GM19468 (cell line): ENCODE data around the gene SLIT3.

ENCODE experiments used
- ATAC-seq: cut with Tn5 transposase; IDR thresholded peaks from one replicate; pipeline ENCODE4 v1.9.1; 2021; ENCODE audit warnings: mild to moderate bottlenecking, moderate library complexity, moderate number of reproducible peaks; ENCODE audit not compliant: unreplicated experiment; ENCODE audit errors: extremely low read depth

The SLIT3 gene

GRCh38 chr5:168985454-168985853 is 315.5 kb downstream of the SLIT3 start:
- no peak for ATAC-seq

- no peak for ATAC-seq
Measured at GRCh38 chr5:168984135-168984675, 316.7 kb downstream of the SLIT3 start.

GRCh38 chr5:168979135-168979534 is 321.8 kb downstream of the SLIT3 start:
- ATAC-seq: no peak

- ATAC-seq: no peak
Measured at GRCh38 chr5:168978500-168978899, 322.4 kb downstream of the SLIT3 start.

GRCh38 chr5:168978015-168978414 is 322.9 kb downstream of the SLIT3 start:
- ATAC-seq: no peak

GRCh38 chr5:168976311-168976970 is 324.5 kb downstream of the SLIT3 start:
- no peak for ATAC-seq

GRCh38 chr5:168975331-168975730 is 325.6 kb downstream of the SLIT3 start:
- no peak for ATAC-seq

- ATAC-seq: no peak
Measured at GRCh38 chr5:168974082-168974481, 326.9 kb downstream of the SLIT3 start.

- no peak for ATAC-seq
Measured at GRCh38 chr5:168972731-168973130, 328.2 kb downstream of the SLIT3 start.

GRCh38 chr5:168971100-168971499 is 329.8 kb downstream of the SLIT3 start:
- ATAC-seq: no peak

- ATAC-seq: no peak
Measured at GRCh38 chr5:168969326-168969886, 331.5 kb downstream of the SLIT3 start.

- no peak for ATAC-seq
Measured at GRCh38 chr5:168967882-168968620, 332.9 kb downstream of the SLIT3 start.

- ATAC-seq: no peak
Measured at GRCh38 chr5:168965638-168966037, 335.3 kb downstream of the SLIT3 start.

GRCh38 chr5:168964182-168964581 is 336.8 kb downstream of the SLIT3 start:
- ATAC-seq: no peak

GRCh38 chr5:168962306-168962705 is 338.6 kb downstream of the SLIT3 start:
- no peak for ATAC-seq

GRCh38 chr5:168961681-168962080 is 339.3 kb downstream of the SLIT3 start:
- ATAC-seq: no peak

GRCh38 chr5:168960497-168960896 is 340.4 kb downstream of the SLIT3 start:
- no peak for ATAC-seq

GRCh38 chr5:168953351-168953750 is 347.6 kb downstream of the SLIT3 start:
- ATAC-seq: no peak

- no peak for ATAC-seq
Measured at GRCh38 chr5:168952196-168952595, 348.7 kb downstream of the SLIT3 start.

- ATAC-seq: no peak
Measured at GRCh38 chr5:168951769-168952168, 349.2 kb downstream of the SLIT3 start.

- no peak for ATAC-seq
Measured at GRCh38 chr5:168951356-168951755, 349.6 kb downstream of the SLIT3 start.
